DMS 273 (cell line): ENCODE measurements around the gene GCNA.
"Not testable (repeated sequence)": the region's sequence is repeated elsewhere in the genome, so short reads cannot be mapped to it uniquely, and the experiment has no call there.

Experiments
- DNase-seq: peaks from one replicate; lab custom pipeline; 2025; ENCODE audit not compliant: unreplicated experiment; lab: John Stamatoyannopoulos, UW

GCNA gene

GRCh38 chrX:71637848-71638247 is 59.6 kb downstream of the GCNA start:
- DNase-seq = no peak

- no peak for DNase-seq
Measured at GRCh38 chrX:71638409-71638808, 60.2 kb downstream of the GCNA start.

GRCh38 chrX:71640002-71640401 is 61.8 kb downstream of the GCNA start:
- no peak for DNase-seq

- DNase-seq = not testable (repeated sequence)
Measured at GRCh38 chrX:71644406-71644805, 66.2 kb downstream of the GCNA start.

GRCh38 chrX:71650333-71650969 is 72.2 kb downstream of the GCNA start:
- peak; percentile 38 for DNase-seq

GRCh38 chrX:71652405-71652804 is 74.2 kb downstream of the GCNA start:
- peak; percentile 82 for DNase-seq

GRCh38 chrX:71653344-71653743 is 75.1 kb downstream of the GCNA start:
- no peak for DNase-seq

GRCh38 chrX:71657267-71657666 is 79.0 kb downstream of the GCNA start:
- no peak for DNase-seq

GRCh38 chrX:71659342-71659741 is 81.1 kb downstream of the GCNA start:
- DNase-seq = no peak

GRCh38 chrX:71659959-71660358 is 81.7 kb downstream of the GCNA start:
- no peak for DNase-seq

GRCh38 chrX:71660562-71661416 is 82.6 kb downstream of the GCNA start:
- DNase-seq = no peak

- DNase-seq = no peak
Measured at GRCh38 chrX:71661919-71662318, 83.7 kb downstream of the GCNA start.

- DNase-seq = not testable (repeated sequence)
Measured at GRCh38 chrX:71662654-71663053, 84.4 kb downstream of the GCNA start.
